Measurements from ENCODE around the gene PIKFYVE.
"Not testable (repeated sequence)": the region's sequence is repeated elsewhere in the genome, so short reads cannot be mapped to it uniquely, and the experiment has no call there.

PIKFYVE gene

DNA sequence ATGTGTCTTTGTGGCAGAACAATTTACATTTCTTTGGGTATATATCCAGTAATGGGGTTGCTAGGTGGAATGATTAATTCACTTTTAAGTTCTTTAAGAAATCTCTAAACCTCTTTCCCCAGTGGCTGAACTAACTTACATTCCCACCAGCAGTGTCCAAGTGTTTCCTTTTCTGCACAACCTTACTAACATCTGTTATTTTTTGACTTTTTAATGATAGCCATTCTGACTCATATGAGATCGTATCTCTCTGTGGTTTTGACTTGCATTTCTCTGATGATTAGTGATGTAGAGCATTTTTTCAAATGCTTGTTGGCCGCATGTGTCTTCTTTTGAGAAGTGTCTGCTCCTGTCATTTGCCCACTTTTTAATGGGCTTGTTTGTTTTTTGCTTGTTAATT lies 97.4 kb downstream of the PIKFYVE start:
- no peak for DNase-seq (ENCODE audit: low read depth in 3 of 3)

GRCh38 chr2:208366215-208367127 lies 100.4 kb downstream of the PIKFYVE start:
- no peak for DNase-seq (ENCODE audit: low read depth in 3 of 3)

GRCh38 chr2:208369091-208369490 lies 103.0 kb downstream of the PIKFYVE start:
- DNase-seq (ENCODE audit: low read depth in 3 of 3), result no peak

DNA sequence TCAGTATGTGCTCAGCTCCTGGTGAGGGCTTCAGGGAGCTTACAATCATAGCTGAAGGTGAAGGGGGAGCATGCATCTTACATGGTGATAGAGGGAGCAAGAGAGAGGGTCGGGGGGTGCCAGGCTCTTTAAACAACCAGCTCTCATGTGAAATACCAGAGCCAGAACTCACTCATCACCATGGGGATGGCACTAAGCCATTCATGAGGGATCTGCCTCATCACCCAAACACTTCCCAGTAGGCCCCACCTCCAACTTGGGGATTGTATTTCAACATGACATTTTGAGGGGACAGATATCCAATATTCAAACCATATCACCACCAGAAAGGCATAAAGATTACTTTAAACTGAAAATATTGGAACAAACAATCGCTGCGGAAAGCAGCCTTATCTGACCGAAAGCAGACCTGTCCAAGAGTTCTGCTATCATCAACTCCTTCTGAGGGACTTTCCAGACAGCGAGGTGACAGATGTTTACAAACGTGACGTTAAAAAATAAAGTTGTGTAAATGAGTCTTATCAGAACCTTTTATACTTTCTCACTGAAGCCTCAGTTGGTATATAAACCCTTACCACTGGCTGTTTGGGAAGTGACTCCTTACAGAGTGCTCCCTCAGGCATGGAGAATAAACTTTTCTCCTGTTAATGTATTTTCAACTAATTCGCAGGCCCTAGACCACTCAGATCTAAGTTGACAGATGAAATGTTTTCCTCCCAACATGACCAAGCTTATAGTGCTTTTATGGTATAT lies 105.0 kb downstream of the PIKFYVE start:
- DNase-seq (ENCODE audit: low read depth in 3 of 3), result no peak

- DNase-seq (ENCODE audit: low read depth in 3 of 3), result no peak
Observed at GRCh38 chr2:208371634-208371935, 105.5 kb downstream of the PIKFYVE start.

GRCh38 chr2:208373460-208374089 lies 107.5 kb downstream of the PIKFYVE start:
- DNase-seq (ENCODE audit: low read depth in 3 of 3), result no peak

- DNase-seq (ENCODE audit: low read depth in 3 of 3), result no peak
Observed at GRCh38 chr2:208375491-208376068, 109.5 kb downstream of the PIKFYVE start.

GRCh38 chr2:208377344-208377860 lies 111.3 kb downstream of the PIKFYVE start:
- not testable (repeated sequence) for DNase-seq (ENCODE audit: low read depth in 3 of 3)

DNA sequence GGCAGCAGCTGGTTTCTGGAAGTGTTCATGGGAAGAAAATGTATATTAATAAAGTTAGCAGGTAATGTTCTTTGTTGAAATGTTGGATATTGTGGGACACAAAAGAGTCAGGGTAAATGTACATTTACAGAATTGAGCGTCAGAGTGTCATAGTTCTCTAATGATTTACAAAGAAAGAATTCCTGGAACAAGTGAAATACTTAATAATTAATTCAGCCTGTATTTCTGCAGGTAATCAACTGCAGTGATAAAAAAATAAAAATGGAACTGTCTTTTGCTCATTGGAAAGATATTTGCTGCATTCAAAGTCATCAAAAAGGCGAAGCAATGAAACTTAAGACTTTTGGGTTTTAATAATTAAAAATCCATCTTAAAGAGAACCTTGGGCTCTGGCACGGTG lies 113.1 kb downstream of the PIKFYVE start:
- no peak for DNase-seq (ENCODE audit: low read depth in 3 of 3)

- no peak for DNase-seq (ENCODE audit: low read depth in 3 of 3)
Observed at GRCh38 chr2:208384637-208385036, 118.6 kb downstream of the PIKFYVE start.

DNA sequence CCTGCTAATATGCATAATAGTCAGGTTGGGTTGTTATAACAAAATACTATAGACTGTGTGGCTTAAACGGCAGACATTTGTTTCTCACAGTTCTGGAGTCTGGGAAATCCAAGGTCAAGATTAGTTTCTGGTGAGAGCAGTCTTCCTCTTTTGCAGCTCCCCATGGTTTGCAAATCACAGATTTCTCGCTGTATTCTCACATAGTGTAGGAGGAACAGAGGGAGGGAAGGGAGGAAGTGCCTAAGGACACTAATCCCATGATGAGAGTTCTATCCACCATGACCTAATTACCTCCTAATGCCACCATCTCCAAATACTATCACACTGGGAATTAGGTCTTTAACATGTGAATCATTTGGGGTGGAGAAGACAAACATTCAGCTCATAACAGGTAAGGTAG lies 120.5 kb downstream of the PIKFYVE start:
- DNase-seq (ENCODE audit: low read depth in 3 of 3), result no peak

DNA sequence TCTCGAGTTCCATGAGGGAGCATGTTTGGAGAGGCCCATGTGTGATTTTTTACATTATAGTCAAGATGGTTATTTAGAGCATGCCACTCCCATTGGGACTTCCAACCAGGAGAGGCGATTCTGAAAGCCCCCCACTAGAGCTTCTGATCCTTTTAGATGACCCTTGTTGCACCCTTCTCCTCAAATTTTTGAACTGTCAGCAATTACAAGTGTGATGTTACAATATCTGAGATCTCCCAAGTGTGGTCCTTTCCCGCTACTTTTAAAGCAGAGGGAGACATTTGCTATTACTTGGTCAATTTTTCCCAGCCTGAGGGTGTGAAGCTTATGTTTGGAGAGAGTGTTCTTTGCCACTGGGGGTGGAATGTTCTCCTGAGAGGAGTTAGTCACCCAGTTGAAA lies 123.9 kb downstream of the PIKFYVE start:
- DNase-seq (ENCODE audit: low read depth in 3 of 3), result no peak

DNA sequence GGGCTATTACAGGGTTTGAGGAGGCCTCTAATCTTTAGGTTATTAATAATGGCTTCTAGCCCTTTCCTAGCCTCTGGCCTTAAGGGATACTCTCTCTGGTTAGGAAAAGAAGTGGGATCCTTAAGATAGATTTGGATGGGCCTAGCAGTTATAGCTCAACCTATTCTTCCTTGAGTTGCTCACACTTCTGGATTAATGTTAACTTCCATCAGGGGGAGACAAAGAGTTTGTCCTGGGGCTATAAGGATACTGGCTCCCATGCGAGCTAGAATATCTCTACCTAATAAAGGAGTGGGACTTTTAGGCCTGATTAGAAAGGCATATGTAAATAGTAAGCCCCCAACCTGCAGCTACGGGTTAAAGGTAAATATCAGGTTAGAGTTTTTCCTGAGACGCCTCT lies 126.2 kb downstream of the PIKFYVE start:
- no peak for DNase-seq (ENCODE audit: low read depth in 3 of 3)

GRCh38 chr2:208396796-208397195 lies 130.7 kb downstream of the PIKFYVE start:
- not testable (repeated sequence) for DNase-seq (ENCODE audit: low read depth in 3 of 3)

DNA sequence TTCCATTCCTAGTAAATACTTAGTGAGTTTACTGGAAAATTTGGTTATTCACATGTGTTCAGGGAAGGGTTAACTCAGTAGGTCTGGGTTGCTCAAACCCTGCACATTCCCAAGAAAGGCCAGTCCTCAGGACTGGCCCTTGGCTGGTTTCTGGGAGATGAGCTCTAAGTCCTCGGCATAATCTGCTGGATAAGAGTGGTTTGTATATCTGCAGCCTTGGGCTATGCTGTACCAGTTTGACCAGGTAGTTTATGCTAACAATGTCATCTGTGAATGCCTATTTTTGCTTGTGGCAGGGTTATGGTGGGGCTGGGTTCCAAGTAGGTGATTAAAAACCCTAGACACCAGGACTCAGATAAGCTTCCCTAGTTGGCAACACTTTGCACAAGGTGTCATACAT lies 133.1 kb downstream of the PIKFYVE start:
- DNase-seq (ENCODE audit: low read depth in 3 of 3), result no peak

DNA sequence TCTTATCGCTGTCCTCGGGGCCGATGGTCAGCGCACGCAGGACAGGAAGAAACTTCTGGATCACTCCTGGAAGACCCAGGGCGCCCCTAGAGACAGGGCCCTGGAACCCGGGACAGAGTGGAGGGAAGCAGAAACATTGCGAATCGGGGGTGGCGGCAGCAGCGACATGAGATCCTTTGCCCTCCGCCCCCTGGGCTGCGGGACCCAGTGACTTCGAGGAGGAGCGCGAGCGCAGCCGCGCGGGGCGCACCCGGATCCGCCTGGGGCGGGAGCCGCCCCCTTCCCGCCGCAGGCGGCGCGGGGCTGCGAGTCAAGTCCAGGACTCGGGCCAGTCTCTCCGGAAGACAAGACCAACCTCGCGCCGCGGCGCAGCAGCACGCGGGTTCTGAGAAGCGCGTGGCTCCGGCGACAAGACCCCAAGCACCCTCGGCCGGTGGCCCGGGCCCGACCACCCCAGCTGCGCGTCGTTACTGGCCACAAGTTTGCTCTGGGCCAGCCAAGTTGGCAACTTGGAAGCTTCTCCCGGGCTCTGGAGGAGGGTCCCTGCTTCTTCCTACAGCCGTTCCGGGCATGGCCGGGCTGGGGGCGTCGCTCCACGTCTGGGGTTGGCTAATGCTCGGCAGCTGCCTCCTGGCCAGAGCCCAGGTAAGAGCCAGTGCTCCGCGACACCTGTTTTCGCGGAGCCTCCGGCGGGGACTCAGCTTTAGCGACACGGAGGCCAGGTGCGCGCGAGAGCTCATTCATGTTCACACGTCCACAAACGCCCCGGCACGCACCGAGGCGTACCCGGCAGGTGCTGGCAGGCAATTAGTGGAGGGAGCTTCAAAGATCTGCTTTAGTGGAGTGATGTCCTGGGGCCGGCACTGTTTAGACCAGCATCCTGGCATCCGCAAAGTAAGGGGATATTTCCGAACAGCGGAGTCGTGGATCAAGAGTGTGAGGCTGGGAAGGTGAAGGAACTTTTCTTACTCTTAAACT lies 140.7 kb downstream of the PIKFYVE start, which contains the start of gene PTH2R:
PTH2R (plus strand) TSS at position 319 of the 978 bp plus-strand sequence; CDS start at position 571, 252 bp downstream.
- no peak for DNase-seq (ENCODE audit: low read depth in 3 of 3)

DNA sequence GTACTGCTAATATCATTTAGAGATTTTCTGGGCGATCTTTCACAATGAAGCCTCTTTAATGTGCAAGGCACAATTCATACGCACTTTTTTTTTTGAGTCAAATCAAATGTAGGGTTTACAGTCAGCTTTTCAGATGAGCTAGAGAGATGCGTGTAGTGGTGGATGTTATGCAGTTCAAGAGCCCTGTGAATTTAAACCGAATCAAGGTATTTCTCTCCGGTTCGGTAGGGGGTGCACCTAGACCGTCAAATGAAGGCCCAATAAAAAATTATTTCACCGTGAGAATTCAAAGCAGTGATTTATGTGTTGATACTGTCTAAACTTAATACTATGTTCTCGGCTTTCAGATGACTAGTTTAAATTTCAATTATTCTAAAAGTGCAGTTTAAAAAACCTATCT lies 141.6 kb downstream of the PIKFYVE start:
- no peak for DNase-seq (ENCODE audit: low read depth in 3 of 3)
